ENCODE measurements around the gene DDT.
"Not testable (repeated sequence)": the region's sequence is repeated elsewhere in the genome, so short reads cannot be mapped to it uniquely, and the experiment has no call there.

The DDT gene

DNA sequence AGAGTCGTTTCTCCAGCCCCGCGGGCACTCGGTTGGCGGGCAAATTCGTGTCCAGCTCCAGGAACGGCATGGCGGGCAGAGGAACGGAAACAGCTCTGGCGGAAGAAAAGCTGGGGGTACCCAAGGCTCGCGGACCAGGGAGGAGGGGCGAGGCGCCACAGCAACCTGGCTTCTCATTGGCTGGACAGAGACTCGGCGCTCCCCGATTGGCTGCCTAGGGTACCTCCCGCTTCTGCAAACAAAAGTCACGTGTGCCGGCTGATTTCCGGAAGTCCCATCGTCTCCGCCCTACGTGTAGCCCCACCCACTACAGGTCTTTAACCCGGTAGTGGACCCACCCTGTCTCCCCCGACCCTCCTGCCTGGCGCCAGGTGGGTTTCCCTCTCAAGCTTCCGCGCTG is at the start of gene DDT:
Gene DDT (minus strand): TSS at position 97 of the 400 bp plus-strand sequence. CDS start 27 bp downstream, at position 70.
- DNase-seq (ENCODE audit: low read depth, low spot score) = not testable (repeated sequence)

- no peak for DNase-seq (ENCODE audit: low read depth, low spot score)
Observed at GRCh38 chr22:24023204-24023789, 49.1 kb upstream of the DDT start.

- no peak for DNase-seq (ENCODE audit: low read depth, low spot score)
Observed at GRCh38 chr22:24021304-24021703, 47.1 kb upstream of the DDT start.

DNA sequence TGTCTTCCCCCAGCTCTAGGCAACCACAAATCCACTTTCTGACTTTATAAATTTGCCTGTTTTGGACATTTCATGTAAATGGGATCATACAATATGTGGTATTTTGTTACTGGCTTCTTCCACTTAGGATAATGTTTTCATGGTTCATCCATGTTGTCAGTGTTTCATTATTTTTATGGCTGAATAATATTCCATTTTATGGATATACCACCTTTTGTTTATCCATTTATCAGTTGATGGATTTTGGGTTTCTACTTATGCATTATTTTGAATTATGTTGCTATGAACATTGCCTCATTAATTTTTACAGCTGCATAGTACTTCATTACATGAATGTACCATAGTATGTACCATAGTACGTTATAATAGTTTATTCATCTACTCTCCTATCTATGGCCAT is 41.9 kb upstream of the DDT start:
- DNase-seq (ENCODE audit: low read depth, low spot score) = no peak

GRCh38 chr22:24011735-24012068 is 37.5 kb upstream of the DDT start:
- DNase-seq (ENCODE audit: low read depth, low spot score) = no peak

DNA sequence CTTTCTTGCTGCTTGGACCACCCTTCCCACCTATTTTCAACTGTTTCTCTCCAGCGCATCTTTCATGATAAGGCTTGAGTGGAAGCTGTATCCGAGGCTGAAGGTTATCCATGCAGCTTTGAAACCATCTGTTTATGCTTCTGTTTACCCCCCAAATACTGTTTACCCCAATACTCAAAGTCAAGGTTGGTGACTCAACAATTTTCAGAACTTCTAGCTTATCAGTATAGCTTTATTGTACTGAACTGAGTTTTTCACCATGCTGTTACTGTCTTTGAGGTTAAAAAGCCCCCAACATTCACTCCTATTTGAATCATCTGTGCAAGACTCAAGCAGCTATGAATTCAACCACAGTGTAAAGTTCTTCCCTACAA is 35.8 kb upstream of the DDT start:
- no peak for DNase-seq (ENCODE audit: low read depth, low spot score)

- no peak for DNase-seq (ENCODE audit: low read depth, low spot score)
Observed at GRCh38 chr22:24009227-24010017, 35.2 kb upstream of the DDT start.

DNA sequence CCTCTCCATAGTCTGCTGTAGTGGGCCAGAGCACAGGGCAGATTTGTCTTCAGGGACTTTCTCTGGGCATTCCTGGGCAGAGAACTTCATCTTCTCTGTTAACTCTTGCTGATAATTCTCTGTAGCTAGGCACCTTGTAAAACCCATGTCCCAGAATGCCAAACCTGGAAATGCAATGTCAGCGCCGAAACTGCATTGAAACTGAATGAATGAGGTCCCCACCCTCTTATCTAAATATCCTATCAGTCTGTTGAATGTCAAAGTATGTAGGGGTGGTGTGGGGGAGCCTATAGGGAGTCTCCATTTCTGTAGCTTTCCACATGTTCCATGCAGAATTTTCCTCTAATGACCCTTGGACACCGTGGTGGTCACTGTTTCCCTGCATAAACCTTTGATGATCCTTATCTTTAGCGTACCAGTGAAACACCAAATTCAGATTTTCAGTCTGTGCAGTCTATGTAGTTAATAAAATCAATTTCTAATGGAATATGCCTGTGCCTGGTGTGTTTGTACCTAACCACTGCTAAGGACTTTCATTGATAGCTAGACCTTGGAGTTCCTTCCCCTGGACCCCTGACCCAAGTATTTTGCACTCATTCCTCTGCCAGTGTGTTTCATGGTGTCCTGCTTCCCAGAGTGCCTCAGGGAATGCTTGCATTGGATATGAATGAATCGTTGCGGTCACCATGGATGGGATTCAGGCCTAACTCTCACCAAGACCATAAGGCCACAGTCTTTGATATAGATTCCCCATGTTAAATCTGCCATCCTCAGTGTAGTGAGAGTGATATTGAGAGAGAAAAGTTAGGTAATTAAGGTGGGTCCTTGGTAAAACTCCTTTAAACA is 34.4 kb upstream of the DDT start:
- DNase-seq (ENCODE audit: low read depth, low spot score) = no peak

DNA sequence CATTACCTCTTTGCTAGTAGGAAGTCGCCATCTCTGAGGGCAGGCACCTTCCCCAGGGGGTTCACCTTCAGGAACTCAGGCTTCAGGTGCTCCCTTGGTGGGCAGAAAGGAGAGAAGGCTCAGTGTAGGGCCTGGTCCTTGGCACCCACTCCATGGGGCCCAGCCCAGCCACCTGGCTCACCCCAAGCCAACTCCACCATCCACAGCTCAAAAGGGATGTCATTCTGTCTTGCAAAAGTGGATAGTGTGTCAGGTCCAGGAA is 33.7 kb upstream of the DDT start:
- no peak for DNase-seq (ENCODE audit: low read depth, low spot score)

GRCh38 chr22:24007253-24008021 is 33.2 kb upstream of the DDT start:
- no peak for DNase-seq (ENCODE audit: low read depth, low spot score)

GRCh38 chr22:24006914-24007214 is 32.6 kb upstream of the DDT start:
- DNase-seq (ENCODE audit: low read depth, low spot score) = no peak

DNA sequence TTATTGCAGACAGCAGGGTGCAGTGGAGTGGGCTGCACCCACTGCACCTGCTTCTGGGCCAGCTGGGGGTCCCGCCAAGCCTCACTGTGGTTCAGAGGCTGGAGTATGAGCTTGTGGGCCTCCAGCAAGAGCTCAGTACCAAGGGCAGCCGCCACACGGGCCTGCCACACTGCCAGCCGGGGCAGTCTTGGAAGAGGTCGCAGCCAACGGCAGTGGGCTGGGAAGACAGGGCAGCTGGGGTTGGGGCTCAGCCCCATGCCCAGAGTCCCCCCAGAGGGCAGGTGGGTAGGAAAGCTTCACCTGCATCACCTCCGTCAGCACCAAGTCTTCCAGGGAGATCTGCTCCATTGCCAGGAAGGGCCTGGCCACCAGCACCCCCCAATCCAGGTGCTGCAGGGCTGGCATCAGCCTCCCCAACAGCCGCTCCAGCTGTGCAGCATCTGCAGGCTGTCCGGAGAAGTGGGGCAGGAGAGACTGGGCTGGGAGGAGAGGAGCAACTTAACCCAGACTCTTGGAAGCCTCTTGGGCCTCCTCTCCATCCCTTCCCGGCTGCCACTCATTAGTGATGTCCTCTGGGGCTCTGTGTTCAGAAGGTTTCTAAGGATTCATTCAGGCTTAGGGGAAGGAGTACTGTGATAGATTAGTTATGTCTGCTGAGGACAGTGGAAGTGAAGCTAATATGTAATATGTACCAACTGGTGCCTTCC is 32.1 kb upstream of the DDT start:
- no peak for DNase-seq (ENCODE audit: low read depth, low spot score)

- no peak for DNase-seq (ENCODE audit: low read depth, low spot score)
Observed at GRCh38 chr22:24005201-24005600, 31.0 kb upstream of the DDT start, which contains the start of gene GSTT4. Gene GSTT4 (minus strand): TSS chr22:24005453. CDS start chr22:24005356, 97 bp downstream.

GRCh38 chr22:24003887-24004286 is 29.6 kb upstream of the DDT start:
- DNase-seq (ENCODE audit: low read depth, low spot score) = no peak

- DNase-seq (ENCODE audit: low read depth, low spot score) = no peak
Observed at GRCh38 chr22:24002851-24003250, 28.6 kb upstream of the DDT start.

DNA sequence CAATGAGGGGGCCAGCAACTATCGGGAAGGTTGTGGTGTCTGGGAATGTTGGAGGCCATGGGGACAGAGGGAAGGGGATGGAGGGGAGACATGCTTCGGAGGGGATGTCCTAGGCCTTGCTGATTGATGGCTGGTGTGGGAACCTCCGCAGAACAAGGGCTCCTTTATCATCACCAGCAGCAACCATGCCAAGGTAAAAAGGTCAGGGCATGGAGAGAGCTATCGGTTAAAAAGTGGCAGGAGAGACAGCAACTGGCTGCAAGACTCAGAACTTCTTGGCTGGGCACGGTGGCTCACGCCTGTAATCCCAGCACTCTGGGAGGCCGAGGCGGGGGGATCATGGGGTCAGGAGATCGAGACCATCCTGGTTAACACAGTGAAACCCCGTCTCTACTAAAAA is 28.0 kb upstream of the DDT start:
- no peak for DNase-seq (ENCODE audit: low read depth, low spot score)

DNA sequence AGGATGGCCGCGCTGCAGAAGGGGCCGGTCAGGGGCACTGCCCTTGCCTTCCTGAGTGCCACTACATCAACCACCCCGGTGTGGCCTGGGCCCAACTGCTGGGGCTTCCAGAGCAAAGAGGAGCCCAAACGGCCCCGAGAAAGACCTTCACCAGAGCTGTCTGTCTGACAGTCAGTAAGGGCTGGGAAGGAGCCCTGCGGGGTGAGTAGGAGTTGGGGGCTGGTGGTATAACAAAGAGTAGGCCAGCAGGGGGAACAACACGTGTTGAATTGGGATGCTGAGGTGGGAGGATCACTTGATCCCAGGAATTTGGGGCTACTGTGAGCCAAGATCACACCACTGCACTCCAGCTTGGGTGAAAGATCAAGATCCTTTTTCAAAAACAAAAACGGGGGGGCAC is 27.1 kb upstream of the DDT start:
- DNase-seq (ENCODE audit: low read depth, low spot score) = no peak

DNA sequence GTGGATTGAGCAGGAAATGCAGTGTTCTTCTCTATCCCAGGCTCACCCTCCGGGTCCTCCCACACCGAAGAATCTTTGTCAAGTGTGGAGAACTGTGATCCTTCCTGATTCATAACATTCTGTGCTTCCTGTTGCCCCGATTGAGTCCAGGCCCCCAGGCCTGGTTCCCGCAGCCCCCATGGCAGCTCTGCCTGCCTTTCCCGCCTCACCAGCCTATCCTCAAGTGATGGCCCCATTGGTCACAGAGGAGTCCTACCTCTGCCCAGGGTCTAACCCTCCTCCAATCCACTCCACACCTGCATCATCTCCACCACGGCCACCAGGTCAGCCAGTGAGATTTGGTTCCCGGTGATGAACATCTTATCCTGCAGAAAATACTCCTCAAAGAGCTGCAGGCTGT is 25.5 kb upstream of the DDT start:
- not testable (repeated sequence) for DNase-seq (ENCODE audit: low read depth, low spot score)

DNA sequence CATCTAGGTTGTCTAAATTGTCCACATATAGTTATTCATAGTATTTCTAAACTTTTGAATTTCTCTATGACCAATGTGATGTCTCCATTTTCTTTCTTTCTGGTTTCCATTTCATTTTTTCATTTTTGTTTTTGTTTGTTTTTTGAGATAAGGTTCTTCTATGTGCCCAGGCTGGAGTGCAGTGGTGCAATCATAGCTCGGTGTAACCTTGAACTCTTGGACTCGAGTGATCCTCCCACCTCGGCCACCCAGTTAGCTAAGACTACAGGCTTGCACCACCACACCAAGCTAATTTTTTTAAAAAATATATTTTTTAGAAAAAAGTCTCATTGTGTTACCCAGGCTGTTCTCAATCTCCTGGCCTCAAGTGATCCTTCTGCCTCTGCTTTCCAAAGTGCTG is 22.9 kb upstream of the DDT start:
- no peak for DNase-seq (ENCODE audit: low read depth, low spot score)

DNA sequence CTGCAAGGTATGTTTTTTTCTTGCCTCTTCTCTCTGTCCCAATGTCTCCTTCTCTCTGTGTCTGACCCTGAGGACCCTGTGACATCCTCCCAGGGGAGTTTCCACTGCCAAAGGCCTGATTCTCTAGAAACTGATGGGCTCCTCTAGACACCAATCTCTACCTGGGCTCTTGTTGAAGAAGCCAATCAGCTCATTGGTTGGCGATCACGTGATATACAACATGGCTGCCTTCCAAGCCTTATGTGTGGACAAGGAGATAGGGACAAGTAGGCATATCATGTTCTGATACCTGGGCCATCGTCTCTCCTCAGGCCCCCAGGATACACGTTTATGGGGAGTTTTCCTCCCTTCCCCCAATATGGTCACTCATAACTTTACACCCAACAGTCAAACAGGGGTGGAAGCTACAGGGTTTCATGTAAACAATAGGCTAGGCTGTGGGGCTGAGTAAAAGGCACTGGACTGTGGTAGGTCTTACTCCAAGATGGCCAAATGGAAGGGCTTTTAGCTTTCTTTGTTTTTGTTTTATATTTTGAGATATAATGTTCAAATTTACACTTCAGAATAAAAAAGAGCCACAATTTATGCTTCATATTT is 19.4 kb upstream of the DDT start:
- not testable (repeated sequence) for DNase-seq (ENCODE audit: low read depth, low spot score)

DNA sequence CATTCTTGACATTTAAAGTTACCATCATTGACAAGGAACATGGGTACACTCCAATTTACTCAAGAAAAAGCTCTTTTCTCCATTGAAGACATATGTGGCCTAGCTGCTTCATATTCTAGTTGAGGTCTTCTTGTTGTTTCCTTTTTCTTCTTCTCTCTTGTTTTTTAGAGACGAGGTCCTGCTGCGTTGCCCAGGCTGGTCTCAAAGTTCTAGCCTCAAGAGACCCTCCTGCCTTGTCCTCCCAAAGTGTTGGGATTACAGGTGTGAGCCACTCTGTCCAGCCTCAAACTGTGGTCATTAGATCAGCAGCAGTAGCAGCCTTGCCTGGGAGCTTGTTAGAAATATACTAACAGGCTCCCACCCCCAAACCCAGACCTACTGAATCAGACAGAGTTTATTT is 18.8 kb upstream of the DDT start:
- not testable (repeated sequence) for DNase-seq (ENCODE audit: low read depth, low spot score)
